ENCODE results near the gene SPINT1. TPM values are rescaled to one million over a fixed set of nuclear protein-coding genes. Genes with fewer than 3 reads are reported as not detected.
A peak's percentile ranks its signal among the peaks of the same experiment; 100 is the strongest.

Gene SPINT1
- total RNA-seq, 1 experiment from 2014 or later: 123 TPM

- TF ChIP-seq ZBTB33 (IDR thresholded peaks at IDR 0.05; ENCODE audit: extremely low read depth, insufficient replicate concordance, low read length): no peak
Observed at GRCh38 chr15:40871749-40872617, 28.1 kb downstream of the SPINT1 start (continued).

- H3K27me3 ChIP-seq (ENCODE audit: insufficient read depth, low read length): no peaks in the 10 kb centered on the region
- DNase-seq (ENCODE audit: low read depth, low spot score) (no peak), ATAC-seq (no peak)
- no peaks in the 10 kb centered on the region for H4K20me1 ChIP-seq (ENCODE audit: insufficient read depth)
- peak overlapping the region; percentile 56 to 72 for H3K4me3 ChIP-seq (replicated peaks in 1 of 2; ENCODE audit: low read depth in 1 of 2, low read length in 2 of 2)
- no peaks in the 10 kb centered on the region for H3K36me3 ChIP-seq (ENCODE audit: control insufficient read depth in 1 of 2, insufficient read depth in 2 of 2, low read length in 2 of 2)
- H2AFZ ChIP-seq (ENCODE audit: low read depth, low read length, poor library complexity, severe bottlenecking): no peak overlapping the region
- POLR2A ChIA-PET: interaction anchor here (0.5 to 2.4 kb wide), 11 partner anchors 9 to 300 kb away, joined by 3 to 20 read pairs (median 5); partner anchors contain the start of genes DNAJC17, VPS18 and ZFYVE19
- no peaks in the 10 kb centered on the region for H3K9me2 ChIP-seq (ENCODE audit: insufficient read depth)
- H3K9me3 ChIP-seq (ENCODE audit: control insufficient read depth in 1 of 2, insufficient read depth in 1 of 2, low read depth in 1 of 2, low read length in 2 of 2): no peaks in the 10 kb centered on the region
- TSS peak; percentile 84 for BruUV-seq (replicated peaks)
- intact Hi-C loops (cut with micrococcal nuclease): no loop called here
- H3K79me2 ChIP-seq (ENCODE audit: insufficient read depth, low read length): no peaks in the 10 kb centered on the region
- H3K9ac ChIP-seq (ENCODE audit: low read length): peak overlapping the region; percentile 73
- peak overlapping the region; percentile 74 for H3K27ac ChIP-seq (ENCODE audit: low read depth, low read length)
- RAD21 ChIA-PET (ENCODE audit: low non-redundant PET in 1 of 2, low total read pairs in 2 of 2, uncharacterized antibody in 2 of 2, unreplicated experiment in 2 of 2): interaction anchor here (1.0 to 2.3 kb wide), 4 partner anchors 14 to 127 kb away, joined by 3 to 13 read pairs (median 6); no protein-coding TSS in a partner anchor
- H3K4me1 ChIP-seq (ENCODE audit: control insufficient read depth in 1 of 2, insufficient read depth in 2 of 2, low read length in 2 of 2): peaks cover 30 to 40% of the 10 kb centered on the region in 2 experiments
- H3K4me2 ChIP-seq (ENCODE audit: low read length): peak overlapping the region; percentile 93
- CTCF ChIA-PET: interaction anchor here (0.6 to 5.7 kb wide), 14 partner anchors 14 to 313 kb away, joined by 3 to 94 read pairs (median 4); partner anchors contain the start of gene VPS18
- TF ChIP-seq SP1 (IDR thresholded peaks at IDR 0.05; ENCODE audit: low read depth) (no peak), RAD21 (IDR thresholded peaks at IDR 0.05; ENCODE audit: low read depth) (no peak), SRF (IDR thresholded peaks at IDR 0.05; ENCODE audit: low read depth) (no peak), EZH2phosphoT487 (IDR thresholded peaks at IDR 0.05; ENCODE audit: borderline replicate concordance) (no peak), SIN3A (IDR thresholded peaks at IDR 0.05; ENCODE audit: low read depth) (no peak), YY1 (IDR thresholded peaks at IDR 0.05; ENCODE audit: extremely low read depth, insufficient replicate concordance, low read depth, low read length) (no peak), EZH2 (IDR thresholded peaks at IDR 0.05) (no peak), POLR2A (IDR thresholded peaks at IDR 0.05; ENCODE audit: borderline replicate concordance, extremely low read depth, insufficient read depth, insufficient read length) (no peak), REST (IDR thresholded peaks at IDR 0.05; ENCODE audit: low read depth) (no peak), ELF1 (IDR thresholded peaks at IDR 0.05; ENCODE audit: borderline replicate concordance, low read depth) (no peak), CTCF (IDR thresholded peaks at IDR 0.05 in 2 of 3, conservative IDR thresholded peaks at IDR 0.05 in 1 of 3; ENCODE audit: borderline replicate concordance in 1 of 3, insufficient read depth in 1 of 3, low read depth in 2 of 3, low read length in 2 of 3) (no peak), CBX3 (IDR thresholded peaks at IDR 0.05; ENCODE audit: low read depth) (no peak), ZFX (IDR thresholded peaks at IDR 0.05) (no peak)
Observed at GRCh38 chr15:40872791-40873693, 29.2 kb downstream of the SPINT1 start.
